Keratinocyte (primary cell): ENCODE data around the gene CCSER1.

ENCODE experiments used
- CTCF ChIP-seq, 3 experiments: IDR thresholded peaks in 1 of 3; conservative IDR thresholded peaks in 1 of 3; optimal IDR thresholded peaks in 1 of 3; 2 replicates in 2 of 3; 3 replicates in 1 of 3; pipeline versions ENCODE3 to v1.5.1; 2011; ENCODE audit warnings: low read length in 3 of 3, mild to moderate bottlenecking in 3 of 3, moderate library complexity in 2 of 3, control low read depth in 1 of 3, inconsistent platforms in 1 of 3; ENCODE audit not compliant: insufficient read depth in 2 of 3; ENCODE audit errors: extremely low read depth in 1 of 3
- EZH2 ChIP-seq: IDR thresholded peaks from one replicate; pipeline ENCODE4 v1.6.1; 2012; ENCODE audit warnings: inconsistent platforms, mild to moderate bottlenecking, low read length, moderate library complexity

DNA sequence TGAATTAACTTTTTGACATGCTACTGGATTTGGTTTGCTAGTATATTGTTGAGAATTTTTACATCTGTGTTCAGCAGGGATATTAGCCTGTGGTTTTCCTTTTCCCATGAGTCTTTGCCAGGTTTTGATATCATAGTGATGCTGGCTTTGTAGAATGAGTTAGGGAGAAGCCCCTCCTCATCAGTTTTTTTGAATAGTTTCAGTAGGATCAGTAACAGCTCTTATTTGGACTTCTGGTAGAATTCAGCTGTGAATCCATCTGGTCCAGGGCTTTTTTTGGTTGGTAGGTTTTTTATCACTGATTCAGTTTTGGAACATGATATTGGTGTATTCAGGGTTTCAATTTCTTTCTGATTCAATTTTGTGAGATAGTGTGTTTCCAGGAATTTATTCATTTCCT, 1386.1 kb downstream of the CCSER1 start:
- TF ChIP-seq EZH2 (no peak), CTCF (optimal IDR thresholded peaks at IDR 0.05 in 1 of 3, IDR thresholded peaks at IDR 0.05 in 1 of 3, conservative IDR thresholded peaks at IDR 0.05 in 1 of 3; ENCODE audit: extremely low read depth in 1 of 3, insufficient read depth in 2 of 3, low read length in 3 of 3) (no peak)
